ENCODE results near the gene AADAC.
"Not testable (repeated sequence)": the region's sequence is repeated elsewhere in the genome, so short reads cannot be mapped to it uniquely, and the experiment has no call there.

AADAC gene

DNA sequence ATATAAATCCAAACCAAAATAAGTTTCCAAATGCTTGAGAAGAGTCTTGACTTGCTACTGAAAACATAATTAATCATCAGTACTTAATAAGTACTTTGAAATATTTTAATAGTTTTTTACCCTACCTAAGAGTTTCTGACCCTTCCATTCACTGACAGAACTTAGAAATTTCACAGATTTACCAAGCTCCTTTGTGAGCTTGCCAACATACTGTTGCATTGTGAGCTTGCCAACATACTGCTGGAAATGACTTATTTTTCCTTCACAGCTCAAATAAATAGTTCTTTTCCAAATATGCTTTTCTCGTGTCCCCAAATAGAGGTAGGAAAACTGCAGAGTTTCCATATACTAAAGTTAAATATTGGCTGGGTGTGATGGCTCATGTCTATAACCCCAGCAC, 9.6 kb upstream of the AADAC start:
- Histone ChIP-seq H3K79me2 (no peaks in the 10 kb centered on the region), H3K9me3 (ENCODE audit: control insufficient read depth, low read length) (no peaks in the 10 kb centered on the region), H3K4me2 (ENCODE audit: low read length) (no peak overlapping the region), H3K36me3 (ENCODE audit: control insufficient read depth, insufficient read depth, low read length) (no peaks in the 10 kb centered on the region), H3K4me3 (ENCODE audit: low read depth, low read length) (no peak overlapping the region), H3K9ac (no peak overlapping the region), H3K27me3 (ENCODE audit: control insufficient read depth, insufficient read depth, low read length) (no peaks in the 10 kb centered on the region), H2AFZ (no peak overlapping the region), H3K27ac (no peak overlapping the region), H3K4me1 (no peaks in the 10 kb centered on the region)
- TF ChIP-seq, protein P1, sequence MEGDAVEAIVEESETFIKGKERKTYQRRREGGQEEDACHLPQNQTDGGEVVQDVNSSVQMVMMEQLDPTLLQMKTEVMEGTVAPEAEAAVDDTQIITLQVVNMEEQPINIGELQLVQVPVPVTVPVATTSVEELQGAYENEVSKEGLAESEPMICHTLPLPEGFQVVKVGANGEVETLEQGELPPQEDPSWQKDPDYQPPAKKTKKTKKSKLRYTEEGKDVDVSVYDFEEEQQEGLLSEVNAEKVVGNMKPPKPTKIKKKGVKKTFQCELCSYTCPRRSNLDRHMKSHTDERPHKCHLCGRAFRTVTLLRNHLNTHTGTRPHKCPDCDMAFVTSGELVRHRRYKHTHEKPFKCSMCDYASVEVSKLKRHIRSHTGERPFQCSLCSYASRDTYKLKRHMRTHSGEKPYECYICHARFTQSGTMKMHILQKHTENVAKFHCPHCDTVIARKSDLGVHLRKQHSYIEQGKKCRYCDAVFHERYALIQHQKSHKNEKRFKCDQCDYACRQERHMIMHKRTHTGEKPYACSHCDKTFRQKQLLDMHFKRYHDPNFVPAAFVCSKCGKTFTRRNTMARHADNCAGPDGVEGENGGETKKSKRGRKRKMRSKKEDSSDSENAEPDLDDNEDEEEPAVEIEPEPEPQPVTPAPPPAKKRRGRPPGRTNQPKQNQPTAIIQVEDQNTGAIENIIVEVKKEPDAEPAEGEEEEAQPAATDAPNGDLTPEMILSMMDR (IDR thresholded peaks at IDR 0.05): no peak

DNA sequence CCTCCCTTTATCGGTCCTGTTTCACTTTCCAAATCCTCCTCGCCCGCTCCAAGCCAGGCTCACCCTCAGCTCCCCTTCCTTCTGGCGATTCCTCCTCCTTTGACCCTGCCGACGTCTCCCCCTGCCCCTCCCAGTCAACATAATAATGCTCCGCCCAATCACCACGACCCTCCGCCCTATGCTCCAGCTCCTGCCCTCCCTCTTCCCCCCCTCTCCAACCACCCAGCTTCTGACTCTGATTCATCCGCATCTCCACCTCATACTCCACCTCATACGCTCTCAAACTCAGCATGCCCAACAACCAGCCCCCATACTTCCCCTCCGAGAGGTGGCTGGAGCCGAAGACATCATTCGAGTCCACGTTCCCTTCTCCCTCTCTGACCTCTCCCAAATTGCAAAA, 7.1 kb upstream of the AADAC start:
- H3K4me2 ChIP-seq (ENCODE audit: low read length): no peak overlapping the region
- no peaks in the 10 kb centered on the region for H3K79me2 ChIP-seq
- no peak overlapping the region for H3K9ac ChIP-seq
- H3K36me3 ChIP-seq (ENCODE audit: control insufficient read depth, insufficient read depth, low read length): no peaks in the 10 kb centered on the region
- H2AFZ ChIP-seq: no peak overlapping the region
- no peaks in the 10 kb centered on the region for H3K9me3 ChIP-seq (ENCODE audit: control insufficient read depth, low read length)
- no peaks in the 10 kb centered on the region for H3K27me3 ChIP-seq (ENCODE audit: control insufficient read depth, insufficient read depth, low read length)
- no peak overlapping the region for H3K27ac ChIP-seq
- no peaks in the 10 kb centered on the region for H3K4me1 ChIP-seq
- TF ChIP-seq, protein P1 (IDR thresholded peaks at IDR 0.05): no peak
- H3K4me3 ChIP-seq (ENCODE audit: low read depth, low read length): no peak overlapping the region

DNA sequence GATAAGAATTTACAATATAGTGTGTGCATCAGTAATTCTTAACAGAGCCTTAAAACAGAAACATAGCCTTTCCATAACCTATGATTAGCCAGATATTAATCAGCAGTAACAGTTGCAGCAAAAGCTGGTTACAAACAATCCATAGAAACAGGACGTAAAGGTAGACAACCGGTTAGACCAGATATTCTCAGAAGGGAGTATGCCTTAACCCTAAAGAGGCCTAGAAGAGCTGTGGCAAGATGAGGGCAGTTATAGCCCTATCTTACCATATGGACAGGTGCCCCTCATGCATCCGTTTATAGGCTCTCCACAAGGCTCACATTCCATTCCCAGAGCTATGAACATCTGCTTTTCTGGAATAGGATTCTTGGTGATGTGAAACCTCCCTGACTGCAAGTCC, 5.0 kb upstream of the AADAC start:
- not testable (repeated sequence) for H3K27ac ChIP-seq; H3K4me1 ChIP-seq; H3K27me3 ChIP-seq (ENCODE audit: control insufficient read depth, insufficient read depth, low read length); H3K9ac ChIP-seq; H2AFZ ChIP-seq; H3K4me2 ChIP-seq (ENCODE audit: low read length); H3K36me3 ChIP-seq (ENCODE audit: control insufficient read depth, insufficient read depth, low read length); H3K4me3 ChIP-seq (ENCODE audit: low read depth, low read length); H3K79me2 ChIP-seq; H3K9me3 ChIP-seq (ENCODE audit: control insufficient read depth, low read length)

DNA sequence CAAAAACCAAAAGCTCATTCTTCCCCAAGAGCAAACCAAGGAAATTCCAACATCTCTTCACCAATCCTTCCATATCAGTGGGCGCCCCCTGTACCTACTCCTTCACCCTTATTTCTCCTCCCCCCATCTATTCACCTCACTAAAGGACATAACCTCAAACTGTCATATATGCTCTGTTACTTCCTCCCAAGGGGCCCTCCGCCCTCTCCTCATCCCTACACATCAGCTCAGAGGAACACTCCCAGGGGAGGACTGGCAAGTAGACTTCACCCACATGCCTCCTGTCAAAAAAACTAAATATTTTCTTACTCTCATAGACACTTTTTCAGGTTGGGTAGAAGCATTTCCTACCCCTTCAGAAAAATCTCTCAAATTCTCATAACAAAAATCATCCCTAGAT, 2.4 kb upstream of the AADAC start:
- no peak overlapping the region for H3K9ac ChIP-seq
- no peaks in the 10 kb centered on the region for H3K27me3 ChIP-seq (ENCODE audit: control insufficient read depth, insufficient read depth, low read length)
- H3K4me1 ChIP-seq: no peaks in the 10 kb centered on the region
- no peak overlapping the region for H3K4me3 ChIP-seq (ENCODE audit: low read depth, low read length)
- no peaks in the 10 kb centered on the region for H3K79me2 ChIP-seq
- TF ChIP-seq, protein P1 (IDR thresholded peaks at IDR 0.05): no peak
- no peak overlapping the region for H3K27ac ChIP-seq
- H3K9me3 ChIP-seq (ENCODE audit: control insufficient read depth, low read length): no peaks in the 10 kb centered on the region
- no peak overlapping the region for H3K4me2 ChIP-seq (ENCODE audit: low read length)
- H3K36me3 ChIP-seq (ENCODE audit: control insufficient read depth, insufficient read depth, low read length): no peaks in the 10 kb centered on the region
- H2AFZ ChIP-seq: no peak overlapping the region

DNA sequence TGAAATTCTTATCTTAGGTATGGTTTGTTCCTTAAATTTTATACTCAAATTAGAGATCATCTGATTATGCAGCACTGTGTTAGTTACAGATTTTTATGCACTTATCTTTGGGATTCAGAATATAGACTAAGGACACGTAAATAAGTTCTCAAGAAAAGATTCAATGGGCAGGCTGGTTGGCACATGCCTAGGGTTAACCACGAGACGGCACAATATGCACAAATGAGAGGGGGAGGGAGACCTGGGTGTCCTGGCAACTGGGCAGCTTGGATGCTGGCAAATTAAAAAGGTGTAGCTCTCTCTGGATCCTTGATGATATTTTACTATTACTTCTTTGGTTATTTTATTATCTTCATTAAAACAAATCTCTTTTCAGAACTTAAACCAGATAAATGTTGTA, 672 bp downstream of the AADAC start:
- H3K4me3 ChIP-seq (ENCODE audit: low read depth, low read length): no peak overlapping the region
- no peaks in the 10 kb centered on the region for H3K36me3 ChIP-seq (ENCODE audit: control insufficient read depth, insufficient read depth, low read length)
- no peaks in the 10 kb centered on the region for H3K27me3 ChIP-seq (ENCODE audit: control insufficient read depth, insufficient read depth, low read length)
- H3K9me3 ChIP-seq (ENCODE audit: control insufficient read depth, low read length): no peaks in the 10 kb centered on the region
- H3K4me2 ChIP-seq (ENCODE audit: low read length): no peak overlapping the region
- H3K27ac ChIP-seq: no peak overlapping the region
- H3K9ac ChIP-seq: no peak overlapping the region
- H3K4me1 ChIP-seq: no peaks in the 10 kb centered on the region
- TF ChIP-seq, protein P1 (IDR thresholded peaks at IDR 0.05): no peak
- no peak overlapping the region for H2AFZ ChIP-seq
- no peaks in the 10 kb centered on the region for H3K79me2 ChIP-seq
